ENCODE data around the gene SERPINB6.

GRCh38 chr6:2964793-2965505, 6.4 kb downstream of the SERPINB6 start:
- TF ChIP-seq POLR2A (IDR thresholded peaks at IDR 0.05; ENCODE audit: low read depth, low read length) (no peak), POLR2AphosphoS5 (IDR thresholded peaks at IDR 0.05; ENCODE audit: low read depth, low read length) (no peak), TAF1 (IDR thresholded peaks at IDR 0.05; ENCODE audit: borderline replicate concordance, low read depth, low read length) (no peak)
